Astrocyte of the cerebellum (primary cell): ENCODE results near the gene PRICKLE2.

Experiments
- DNase-seq: peaks from one replicate; pipeline ENCODE4 v3.0.0-alpha.2; 2011; ENCODE audit warnings: low read depth
- H3K4me3 ChIP-seq: 2 replicates; pipeline ENCODE4 v1.5.1; 2011; ENCODE audit warnings: mild to moderate bottlenecking, low read depth, low read length, moderate library complexity
- in situ Hi-C: cut with HindIII; loops from 2 replicates; pipeline ENCODE4 v1.10.0; 2017; ENCODE audit warnings: low sequenced_read_pairs
- TF ChIP-seq, protein P1 (sequence below): IDR thresholded peaks from 2 replicates; pipeline ENCODE4 v1.5.1; 2012; ENCODE audit warnings: low read length, low read depth, moderate library complexity, mild to moderate bottlenecking; ENCODE audit errors: missing control alignments

Gene PRICKLE2

DNA sequence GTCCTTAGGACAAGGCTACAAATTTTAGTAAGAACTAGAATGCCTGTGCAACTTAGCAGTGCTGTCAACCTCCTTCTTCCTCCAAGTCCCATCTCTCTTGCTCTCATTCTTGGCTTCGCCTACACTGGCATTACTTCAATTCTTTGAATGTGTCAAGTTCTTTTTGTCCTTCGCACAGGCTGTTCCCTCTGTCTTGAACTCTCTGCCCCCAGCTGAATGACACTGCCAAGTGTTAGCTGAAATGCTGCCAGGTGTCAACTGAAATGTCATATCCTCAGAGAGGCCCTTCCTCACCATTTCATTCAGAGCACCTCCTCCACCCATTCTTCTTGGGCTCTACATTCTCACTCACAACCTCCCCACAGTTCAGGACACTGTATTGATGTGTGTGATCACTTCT is 153.1 kb downstream of the PRICKLE2 start:
- no peak overlapping the region for H3K4me3 ChIP-seq
- no peak for DNase-seq
- in situ Hi-C loops: no loop called here
- TF ChIP-seq, protein P1, sequence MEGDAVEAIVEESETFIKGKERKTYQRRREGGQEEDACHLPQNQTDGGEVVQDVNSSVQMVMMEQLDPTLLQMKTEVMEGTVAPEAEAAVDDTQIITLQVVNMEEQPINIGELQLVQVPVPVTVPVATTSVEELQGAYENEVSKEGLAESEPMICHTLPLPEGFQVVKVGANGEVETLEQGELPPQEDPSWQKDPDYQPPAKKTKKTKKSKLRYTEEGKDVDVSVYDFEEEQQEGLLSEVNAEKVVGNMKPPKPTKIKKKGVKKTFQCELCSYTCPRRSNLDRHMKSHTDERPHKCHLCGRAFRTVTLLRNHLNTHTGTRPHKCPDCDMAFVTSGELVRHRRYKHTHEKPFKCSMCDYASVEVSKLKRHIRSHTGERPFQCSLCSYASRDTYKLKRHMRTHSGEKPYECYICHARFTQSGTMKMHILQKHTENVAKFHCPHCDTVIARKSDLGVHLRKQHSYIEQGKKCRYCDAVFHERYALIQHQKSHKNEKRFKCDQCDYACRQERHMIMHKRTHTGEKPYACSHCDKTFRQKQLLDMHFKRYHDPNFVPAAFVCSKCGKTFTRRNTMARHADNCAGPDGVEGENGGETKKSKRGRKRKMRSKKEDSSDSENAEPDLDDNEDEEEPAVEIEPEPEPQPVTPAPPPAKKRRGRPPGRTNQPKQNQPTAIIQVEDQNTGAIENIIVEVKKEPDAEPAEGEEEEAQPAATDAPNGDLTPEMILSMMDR: no peak

DNA sequence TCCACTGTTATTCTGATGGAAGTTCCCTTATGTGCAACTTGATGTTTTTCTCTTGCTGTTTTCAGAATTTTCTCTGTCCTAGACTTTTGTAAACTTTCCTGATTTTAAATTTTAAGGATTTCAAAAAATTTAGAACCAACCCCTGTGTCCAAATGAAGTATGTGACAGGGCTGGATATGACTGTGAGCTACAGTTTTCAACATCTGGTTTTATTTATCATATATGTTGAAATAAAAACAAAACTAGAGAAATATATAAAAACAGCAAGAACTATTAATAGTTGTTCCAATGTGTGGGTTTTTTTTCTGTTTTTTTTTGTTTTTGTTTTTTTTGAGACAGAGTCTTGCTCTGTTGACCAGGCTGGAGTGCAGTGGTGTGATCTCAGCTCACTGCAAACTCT is 154.6 kb downstream of the PRICKLE2 start:
- in situ Hi-C loops: no loop called here
- DNase-seq: no peak
- no peak overlapping the region for H3K4me3 ChIP-seq
- TF ChIP-seq, protein P1: no peak

DNA sequence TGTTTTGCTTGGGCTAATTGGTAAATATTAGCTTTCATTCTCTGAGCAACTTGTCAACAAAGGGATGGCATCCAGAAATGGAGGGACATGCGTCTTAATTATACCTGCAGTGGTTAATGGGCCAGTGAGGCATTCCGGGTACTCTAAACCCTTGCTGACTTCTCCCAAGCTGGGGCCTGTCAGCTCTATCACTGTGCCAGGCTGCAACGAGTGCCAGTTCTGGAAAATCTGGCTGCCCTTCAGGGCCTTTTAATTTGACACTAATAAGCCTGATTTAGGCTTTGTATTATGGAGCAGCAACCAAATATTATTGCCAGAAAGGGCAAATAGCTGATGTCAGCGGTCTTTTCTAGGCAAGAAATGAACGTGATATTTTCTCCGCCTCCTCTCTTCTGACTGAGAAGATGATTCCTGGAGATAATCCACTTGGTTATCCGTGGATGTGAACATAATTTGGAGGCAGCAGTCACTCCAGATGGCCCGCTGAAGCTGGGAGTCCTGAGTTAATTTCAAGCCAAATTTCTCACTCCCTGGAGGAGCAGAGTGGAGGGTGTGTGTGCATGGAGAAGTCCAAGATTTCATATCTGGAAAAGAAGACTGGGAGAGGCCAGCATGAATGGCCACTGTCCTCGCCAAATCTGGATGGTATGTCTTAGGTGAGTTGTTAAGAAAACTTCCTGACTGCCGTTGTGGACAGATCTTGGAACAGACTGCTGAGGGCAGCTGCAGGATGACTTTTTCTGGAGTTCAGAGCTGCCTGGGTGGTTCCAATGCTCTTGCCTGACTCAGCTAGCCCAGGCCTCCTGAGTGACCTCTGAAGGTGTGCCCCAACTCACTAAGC is 157.5 kb downstream of the PRICKLE2 start:
- DNase-seq: no peak
- in situ Hi-C loops: no loop called here
- no peak overlapping the region for H3K4me3 ChIP-seq
- TF ChIP-seq, protein P1: no peak

DNA sequence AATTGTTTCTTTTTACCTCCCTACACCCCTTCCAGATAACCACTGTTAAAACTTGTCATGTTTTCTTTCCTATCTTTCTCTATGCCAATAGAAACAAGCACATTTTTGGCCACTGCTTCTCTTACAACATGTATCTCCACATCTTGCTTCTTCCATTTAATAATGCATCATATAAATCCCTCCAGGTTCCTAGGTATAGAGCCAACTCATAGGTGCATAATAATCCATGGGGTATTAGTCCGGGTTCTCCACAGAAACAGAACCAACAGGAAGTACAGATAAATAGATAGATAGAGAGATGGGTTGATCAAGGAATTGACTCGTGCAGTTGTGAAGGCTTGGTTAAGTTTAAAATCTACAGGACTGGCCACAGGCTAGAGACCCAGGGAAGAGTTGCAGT is 160.5 kb downstream of the PRICKLE2 start:
- in situ Hi-C loops: no loop called here
- H3K4me3 ChIP-seq: no peak overlapping the region
- no peak for DNase-seq
- TF ChIP-seq, protein P1: no peak

DNA sequence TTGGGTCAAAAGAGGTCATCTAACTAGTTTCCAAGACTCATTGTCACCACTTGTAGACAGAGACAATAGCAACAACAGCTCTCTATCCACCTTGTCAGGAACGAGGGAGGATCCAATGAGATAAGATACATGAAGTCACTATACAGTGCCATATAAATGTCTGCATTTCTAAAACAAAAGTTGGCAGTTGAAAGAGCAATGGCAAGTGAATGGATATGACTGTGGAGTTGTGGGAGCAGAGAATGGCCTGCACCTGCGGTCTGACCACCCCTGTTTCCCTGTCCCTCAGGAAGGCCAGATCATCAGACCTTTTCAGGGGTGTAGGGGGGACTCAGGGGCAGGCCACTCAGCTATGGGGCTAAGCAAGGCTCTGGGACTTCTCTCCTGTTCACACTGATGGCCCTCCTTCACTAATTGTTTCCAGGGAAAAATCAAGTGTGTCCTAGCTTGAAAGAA is 161.3 kb downstream of the PRICKLE2 start:
- no peak for DNase-seq
- H3K4me3 ChIP-seq: no peak overlapping the region
- in situ Hi-C loops: no loop called here
- TF ChIP-seq, protein P1: no peak

DNA sequence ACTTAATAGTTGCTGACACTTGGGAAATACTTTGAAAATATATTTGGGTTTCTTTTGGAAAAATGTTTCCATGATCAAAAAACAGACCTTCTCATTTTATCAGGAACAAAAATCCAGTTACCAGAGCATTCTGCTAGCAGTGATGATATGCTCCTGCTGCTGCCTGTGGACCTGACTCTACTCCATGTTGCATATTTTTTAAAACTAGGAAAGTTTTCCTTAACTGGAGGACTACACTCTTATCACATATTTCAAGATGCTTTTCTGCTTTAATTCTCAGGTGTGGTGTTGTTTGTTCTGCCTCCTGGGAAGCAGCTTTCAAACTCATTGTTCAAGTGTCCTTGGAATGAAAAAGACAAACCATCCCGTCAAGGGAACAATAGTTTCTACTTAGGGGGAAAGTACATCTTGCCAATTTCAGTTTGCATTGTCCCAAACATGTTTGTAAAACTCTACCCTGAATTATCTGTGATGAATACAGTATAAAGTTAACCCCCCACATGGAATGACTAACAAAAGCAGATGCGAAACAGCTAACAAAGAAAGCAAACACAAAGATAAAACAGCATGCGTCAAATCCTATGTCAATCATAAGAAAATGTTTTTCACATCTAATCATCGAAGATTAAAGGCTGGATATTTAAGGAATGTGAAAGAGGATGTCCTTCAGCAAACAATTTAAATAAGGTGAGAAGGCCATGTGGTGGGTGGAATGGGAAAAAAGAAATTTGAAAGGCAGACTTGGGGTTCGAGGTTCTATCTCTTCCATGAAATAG is 161.9 kb downstream of the PRICKLE2 start:
- DNase-seq: no peak
- in situ Hi-C loops: no loop called here
- H3K4me3 ChIP-seq: no peak overlapping the region
- TF ChIP-seq, protein P1: no peak
